Pancreas (tissue), 10 donors: ENCODE data around the gene AKAP14. TPM values are rescaled to one million over a fixed set of nuclear protein-coding genes. Genes with fewer than 3 reads are reported as not detected.

ENCODE experiments used
- ATAC-seq, 4 donors: fragments of 200-7000 bp; cut with Tn5 transposase; one replicate each; pipeline versions ENCODE4 v1.8.0 to v1.9.1; 2020; ENCODE audit warnings: mild to moderate bottlenecking in 4 of 4, moderate library complexity in 4 of 4
- DNase-seq, 6 donors: peaks; one replicate each; pipeline ENCODE4 v3.0.0-alpha.2; 2020
- FAIRE-seq: peaks from 2 replicates; lab custom pipeline; 2012; peaks lifted over from hg19 to GRCh38; lab: Jason Lieb, UNC
- H3K27ac ChIP-seq, 4 donors: fragments of 200-600 bp; sonication (generic); 1 replicate in 3 of 4; 2 replicates in 1 of 4; pipeline versions ENCODE4 v1.5.0 to v1.8.0; 2020
- H3K27me3 ChIP-seq, 4 donors: fragments of 200-600 bp; one replicate each; pipeline ENCODE4 v1.8.0; 2021
- H3K36me3 ChIP-seq, 3 donors: fragments of 200-600 bp; sonication (generic) in 1 of 3; one replicate each; pipeline versions ENCODE4 v1.5.0 to v1.8.0; 2020 to 2021
- H3K4me1 ChIP-seq, 3 donors: fragments of 200-600 bp; one replicate each; pipeline ENCODE4 v1.8.0; 2021
- H3K4me3 ChIP-seq, 4 donors: fragments of 200-600 bp; sonication (generic) in 2 of 4; one replicate each; pipeline versions ENCODE4 v1.5.0 to v1.8.0; 2020 to 2021
- H3K9me3 ChIP-seq, 4 donors: fragments of 200-600 bp; one replicate each; pipeline ENCODE4 v1.8.0; 2021
- WGBS, 2 donors: extraction: QIAGEN DNeasy Blood & Tissue Kit; methylation state at CpG; one replicate each; pipeline ENCODE4 v1.1.7; 2013; 5-methylcytosine and 5-hydroxymethylcytosine counted together
- intact Hi-C, 3 donors: fragments of 100-400 bp; cut with DNase I; formaldehyde crosslinking; loops; one replicate each; pipeline versions ENCODE4 v1.11.1 to v1.14.2; 2022
- polyA plus RNA-seq, 2 donors: library from polyadenylated mRNA; stranded (reverse); fragments of 200-250 nt; gene quantifications; one replicate each; pipeline ENCODE4 v1.2.3, GENCODE V29; 2013
- total RNA-seq, 6 donors: library from RNA; stranded (reverse); fragmentation: NEBNext Ultra II Directional in 4 of 6; extraction: Animal tissue kit (Norgen Biotek cat#: 25700) in 4 of 6; gene quantifications; one replicate each; pipeline versions ENCODE4 v1.2.1 to v1.2.4, GENCODE V29; 2021 to 2023
- TF ChIP-seq, protein P1 (sequence below), 4 donors: fragments of 200-600 bp; sonication (generic) in 3 of 4; IDR thresholded peaks; one replicate each; pipeline versions ENCODE4 v1.5.0 to v1.8.0; 2021; ENCODE audit warnings: antibody characterized with exemption in 4 of 4
- donor health status: healthy with polysubstance abuse.
- donor health status: DM: no; HTN: no; CAD: no; lungs with moderate emphysema.
- donor health status: DM: no; HTN: no; CAD: no.
- donor health status: control.
- donor health status: control.
- donor health status: Bipolar disorder and iron deficiency.
- donor health status: DM: yes; HTN: yes; CAD: no.
- donor health status: DM: no; HTN: no; CAD: no.
- donor health status: DM: no; HTN: no; CAD: no.
- donor health status: DM: yes; HTN: yes; CAD: no.

Gene AKAP14
- total and polyA plus RNA-seq, 8 donors: not detected

- FAIRE-seq (no peak), ATAC-seq (no peak), DNase-seq (no peak)
- TF ChIP-seq, protein P1, sequence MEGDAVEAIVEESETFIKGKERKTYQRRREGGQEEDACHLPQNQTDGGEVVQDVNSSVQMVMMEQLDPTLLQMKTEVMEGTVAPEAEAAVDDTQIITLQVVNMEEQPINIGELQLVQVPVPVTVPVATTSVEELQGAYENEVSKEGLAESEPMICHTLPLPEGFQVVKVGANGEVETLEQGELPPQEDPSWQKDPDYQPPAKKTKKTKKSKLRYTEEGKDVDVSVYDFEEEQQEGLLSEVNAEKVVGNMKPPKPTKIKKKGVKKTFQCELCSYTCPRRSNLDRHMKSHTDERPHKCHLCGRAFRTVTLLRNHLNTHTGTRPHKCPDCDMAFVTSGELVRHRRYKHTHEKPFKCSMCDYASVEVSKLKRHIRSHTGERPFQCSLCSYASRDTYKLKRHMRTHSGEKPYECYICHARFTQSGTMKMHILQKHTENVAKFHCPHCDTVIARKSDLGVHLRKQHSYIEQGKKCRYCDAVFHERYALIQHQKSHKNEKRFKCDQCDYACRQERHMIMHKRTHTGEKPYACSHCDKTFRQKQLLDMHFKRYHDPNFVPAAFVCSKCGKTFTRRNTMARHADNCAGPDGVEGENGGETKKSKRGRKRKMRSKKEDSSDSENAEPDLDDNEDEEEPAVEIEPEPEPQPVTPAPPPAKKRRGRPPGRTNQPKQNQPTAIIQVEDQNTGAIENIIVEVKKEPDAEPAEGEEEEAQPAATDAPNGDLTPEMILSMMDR (IDR thresholded peaks at IDR 0.05): no peak
- no peaks in the 10 kb centered on the region for H3K27me3 ChIP-seq
- H3K9me3 ChIP-seq: no peaks in the 10 kb centered on the region
- H3K4me3 ChIP-seq: no peak overlapping the region
- H3K36me3 ChIP-seq: peaks cover 0 to 21% (median 4%) of the 10 kb centered on the region in 3 donors
- WGBS, 2 donors: 90% methylated on average over 3 of the region's 3 CpGs
- H3K27ac ChIP-seq: no peak overlapping the region
- no peaks in the 10 kb centered on the region for H3K4me1 ChIP-seq
- intact Hi-C loops: no loop called here
These were observed 39.7 kb downstream of the AKAP14 start for GRCh38 chrX:119935215-119935874.

GRCh38 chrX:119941336-119941735 lies 45.6 kb downstream of the AKAP14 start:
- ATAC-seq (no peak), FAIRE-seq (no peak), DNase-seq (no peak)
- Histone ChIP-seq H3K4me3 (no peak overlapping the region), H3K9me3 (no peaks in the 10 kb centered on the region), H3K36me3 (no peaks in the 10 kb centered on the region), H3K4me1 (no peaks in the 10 kb centered on the region), H3K27ac (no peak overlapping the region), H3K27me3 (no peaks in the 10 kb centered on the region)
- intact Hi-C loops: no loop called here
- TF ChIP-seq, protein P1 (IDR thresholded peaks at IDR 0.05): no peak

GRCh38 chrX:119942173-119942819 lies 46.6 kb downstream of the AKAP14 start:
- no peaks in the 10 kb centered on the region for H3K9me3 ChIP-seq
- H3K27me3 ChIP-seq: no peaks in the 10 kb centered on the region
- no peaks in the 10 kb centered on the region for H3K36me3 ChIP-seq
- intact Hi-C loops: no loop called here
- WGBS, 2 donors: 37 to 50% methylated on average over 13 of the region's 13 CpGs
- peak overlapping the region; percentile 51 to 69 (median 57) for H3K4me3 ChIP-seq
- peak overlapping the region in 1 of 4 donors; percentile 86 for H3K27ac ChIP-seq
- ATAC-seq (no peak), FAIRE-seq (no peak), DNase-seq (no peak)
- H3K4me1 ChIP-seq: no peaks in the 10 kb centered on the region
- TF ChIP-seq, protein P1 (IDR thresholded peaks at IDR 0.05): no peak

- H3K36me3 ChIP-seq: no peaks in the 10 kb centered on the region
- H3K4me3 ChIP-seq: peak overlapping the region; percentile 51 to 69 (median 57)
- intact Hi-C loops: no loop called here
- WGBS, 2 donors: 0 to 27% methylated on average over 14 of the region's 14 CpGs
- FAIRE-seq: no peak
- peak overlapping the region; percentile 75 to 86 (median 82) for H3K27ac ChIP-seq
- no peaks in the 10 kb centered on the region for H3K9me3 ChIP-seq
- no peaks in the 10 kb centered on the region for H3K27me3 ChIP-seq
- no peaks in the 10 kb centered on the region for H3K4me1 ChIP-seq
- TF ChIP-seq, protein P1 (IDR thresholded peaks at IDR 0.05): no peak
- ATAC-seq: peak; percentile 14 to 29 (median 24)
- no peak for DNase-seq
These were observed 47.1 kb downstream of the AKAP14 start for GRCh38 chrX:119942831-119943184.
